Mucosa of stomach (tissue), 1 donor: Measurements from ENCODE around the gene FAM168A.

Experiments
- H3K27me3 ChIP-seq: one replicate; pipeline ENCODE4 v1.7.0; 2013; ENCODE audit warnings: mild to moderate bottlenecking, low read length; ENCODE audit not compliant: control insufficient read depth, insufficient read depth
- H3K36me3 ChIP-seq: one replicate; pipeline ENCODE4 v1.7.0; 2013; ENCODE audit warnings: low read length; ENCODE audit not compliant: control insufficient read depth, insufficient read depth
- H3K4me1 ChIP-seq: one replicate; pipeline ENCODE4 v1.7.0; 2013; ENCODE audit warnings: mild to moderate bottlenecking, low read length; ENCODE audit not compliant: control insufficient read depth, insufficient read depth
- H3K4me3 ChIP-seq: one replicate; pipeline ENCODE4 v1.7.0; 2013; ENCODE audit warnings: low read length
- H3K9ac ChIP-seq: one replicate; pipeline ENCODE4 v1.7.0; 2013; ENCODE audit warnings: mild to moderate bottlenecking, low read length, moderate library complexity
- H3K9me3 ChIP-seq: one replicate; pipeline ENCODE4 v1.7.0; 2013; ENCODE audit warnings: mild to moderate bottlenecking, low read length, moderate library complexity; ENCODE audit not compliant: control insufficient read depth
- donor health status: Pancreatic carcinoma.

The FAM168A gene

DNA sequence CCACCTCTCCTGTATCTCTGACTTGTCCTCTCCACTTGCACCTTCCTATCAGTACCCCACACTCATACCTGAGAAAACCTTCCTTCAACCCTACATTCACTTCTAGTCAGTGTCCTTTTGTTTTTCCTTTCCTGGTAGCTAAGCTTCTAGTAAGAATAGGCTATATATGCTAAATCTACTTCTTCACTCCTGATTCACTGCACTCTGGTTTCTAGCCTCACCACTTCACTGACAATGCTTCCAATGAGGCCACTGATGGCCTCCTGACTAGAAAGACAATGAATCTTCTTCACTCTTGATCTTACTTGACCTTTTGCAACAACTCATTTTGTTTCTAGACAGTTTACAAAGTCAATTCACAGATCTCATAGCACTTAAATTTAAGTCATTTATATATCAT, 169.7 kb downstream of the FAM168A start:
- Histone ChIP-seq H3K4me3 (no peak overlapping the region), H3K36me3 (no peaks in the 10 kb centered on the region), H3K9ac (no peak overlapping the region), H3K27me3 (no peaks in the 10 kb centered on the region), H3K9me3 (no peaks in the 10 kb centered on the region), H3K4me1 (no peaks in the 10 kb centered on the region)

DNA sequence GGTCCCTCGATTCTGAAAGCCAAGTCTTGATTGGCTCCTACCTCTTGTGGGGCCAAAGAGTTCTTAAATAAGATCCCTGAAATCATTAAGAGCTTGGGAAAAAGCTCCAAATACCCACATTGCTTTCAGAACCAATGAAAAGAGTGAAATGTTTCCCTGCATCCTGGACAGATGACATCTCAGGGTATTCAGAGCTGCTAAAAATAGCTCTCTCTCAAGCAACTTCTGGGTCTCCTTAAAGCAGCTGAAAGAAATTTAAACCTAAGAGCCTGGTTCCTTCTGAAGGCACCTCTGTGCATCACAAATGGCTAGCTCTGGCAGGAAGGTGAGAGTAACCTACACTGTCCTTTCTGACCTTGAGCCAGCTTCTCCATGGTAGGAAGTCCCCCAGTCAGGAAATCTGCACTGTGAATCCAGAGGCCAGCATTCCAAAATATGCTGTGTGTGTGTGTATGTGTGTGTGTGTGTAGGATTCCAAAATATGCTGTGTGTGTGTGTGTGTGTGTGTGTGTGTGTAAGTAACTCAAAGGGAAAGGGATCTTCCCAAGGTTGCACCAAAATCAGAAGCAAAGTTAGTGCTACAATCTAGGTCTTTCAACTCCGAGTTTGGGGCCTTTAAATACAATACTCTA, 171.6 kb downstream of the FAM168A start:
- Histone ChIP-seq H3K36me3 (no peaks in the 10 kb centered on the region), H3K4me3 (no peak overlapping the region), H3K9ac (no peak overlapping the region), H3K27me3 (no peaks in the 10 kb centered on the region), H3K9me3 (no peaks in the 10 kb centered on the region), H3K4me1 (no peaks in the 10 kb centered on the region)

DNA sequence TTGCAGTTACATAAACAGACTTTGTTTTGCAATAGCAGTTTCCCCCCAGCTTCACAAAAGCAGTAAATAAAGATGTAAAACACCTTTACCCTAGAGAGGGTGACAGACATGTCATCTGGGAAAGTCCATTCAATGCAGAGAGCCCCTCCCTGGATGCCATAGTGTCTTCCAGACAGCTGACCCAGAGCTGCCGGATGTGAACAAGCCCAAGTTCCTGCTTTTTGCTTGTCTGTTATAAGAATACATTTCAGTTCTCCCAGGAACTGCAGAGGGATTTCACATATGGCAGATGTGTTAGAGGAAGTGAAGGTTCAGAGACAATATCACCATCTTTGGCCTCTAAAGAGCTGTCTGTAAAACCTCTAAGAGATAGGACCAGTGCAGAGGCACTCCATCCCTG, 172.8 kb downstream of the FAM168A start:
- Histone ChIP-seq H3K9me3 (no peaks in the 10 kb centered on the region), H3K9ac (no peak overlapping the region), H3K36me3 (no peaks in the 10 kb centered on the region), H3K27me3 (no peaks in the 10 kb centered on the region), H3K4me3 (no peak overlapping the region), H3K4me1 (no peaks in the 10 kb centered on the region)

DNA sequence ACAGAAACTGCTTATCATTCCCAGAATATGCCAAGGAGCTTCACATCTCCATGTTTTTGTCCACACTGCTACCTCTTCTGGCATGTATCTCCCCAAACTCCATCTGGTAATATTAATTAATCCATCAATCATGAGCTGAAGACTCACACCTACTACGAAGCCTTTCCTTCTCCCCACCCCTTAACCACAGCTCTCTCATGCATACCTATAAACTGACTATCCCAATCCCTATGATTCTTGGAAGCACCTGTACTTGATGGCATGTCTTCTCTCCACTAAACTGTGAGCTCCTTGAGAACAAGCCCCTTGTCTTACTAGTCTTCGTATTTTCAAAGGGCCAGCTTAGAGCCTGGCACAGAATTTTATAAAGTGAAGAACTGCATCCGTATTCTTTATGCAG, 174.4 kb downstream of the FAM168A start:
- no peaks in the 10 kb centered on the region for H3K27me3 ChIP-seq
- no peaks in the 10 kb centered on the region for H3K36me3 ChIP-seq
- no peaks in the 10 kb centered on the region for H3K9me3 ChIP-seq
- H3K9ac ChIP-seq = no peak overlapping the region
- H3K4me1 ChIP-seq = no peaks in the 10 kb centered on the region
- H3K4me3 ChIP-seq = no peak overlapping the region

DNA sequence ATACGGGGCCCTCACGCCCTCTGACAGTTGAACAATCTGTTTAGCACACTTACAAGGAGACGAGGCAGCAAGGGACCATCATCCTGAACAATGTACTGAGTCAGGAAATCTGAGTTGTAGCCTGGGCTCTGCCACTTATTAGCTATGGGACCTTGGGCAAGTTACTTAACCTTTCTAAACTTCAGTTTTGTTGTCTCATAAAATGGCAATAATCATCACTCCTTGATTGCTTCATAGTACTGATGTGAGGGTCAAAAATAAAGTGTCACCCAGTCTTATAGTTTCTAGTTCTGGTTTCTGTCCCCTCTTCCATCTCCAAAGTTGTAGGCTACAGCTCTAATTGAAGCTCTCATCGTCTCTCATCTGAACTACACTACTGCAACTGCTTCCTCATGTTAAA, 175.0 kb downstream of the FAM168A start:
- H3K9me3 ChIP-seq = no peaks in the 10 kb centered on the region
- no peak overlapping the region for H3K9ac ChIP-seq
- no peaks in the 10 kb centered on the region for H3K27me3 ChIP-seq
- H3K36me3 ChIP-seq = no peaks in the 10 kb centered on the region
- H3K4me1 ChIP-seq = no peaks in the 10 kb centered on the region
- no peak overlapping the region for H3K4me3 ChIP-seq

DNA sequence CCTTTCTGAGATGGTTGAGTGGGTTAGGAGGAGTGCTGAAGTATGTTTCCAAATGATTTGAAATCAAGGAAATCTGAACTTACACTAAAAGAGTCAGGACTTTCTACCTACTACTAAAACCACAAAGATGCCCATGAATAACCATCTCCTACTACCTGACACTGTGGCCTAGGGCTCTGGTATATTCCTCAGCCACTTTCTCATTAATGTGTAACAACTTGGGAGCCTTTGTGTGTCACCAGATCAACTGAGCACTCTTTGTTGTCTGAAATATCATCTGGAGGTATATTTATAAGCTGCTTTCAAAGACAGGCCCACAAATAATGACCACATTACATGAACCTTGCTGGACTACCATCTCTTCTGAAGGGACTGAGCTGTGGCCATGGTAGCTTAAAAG, 177.8 kb downstream of the FAM168A start:
- Histone ChIP-seq H3K9ac (no peak overlapping the region), H3K4me1 (peaks cover 4% of the 10 kb centered on the region), H3K9me3 (no peaks in the 10 kb centered on the region), H3K27me3 (no peaks in the 10 kb centered on the region), H3K4me3 (no peak overlapping the region), H3K36me3 (no peaks in the 10 kb centered on the region)

DNA sequence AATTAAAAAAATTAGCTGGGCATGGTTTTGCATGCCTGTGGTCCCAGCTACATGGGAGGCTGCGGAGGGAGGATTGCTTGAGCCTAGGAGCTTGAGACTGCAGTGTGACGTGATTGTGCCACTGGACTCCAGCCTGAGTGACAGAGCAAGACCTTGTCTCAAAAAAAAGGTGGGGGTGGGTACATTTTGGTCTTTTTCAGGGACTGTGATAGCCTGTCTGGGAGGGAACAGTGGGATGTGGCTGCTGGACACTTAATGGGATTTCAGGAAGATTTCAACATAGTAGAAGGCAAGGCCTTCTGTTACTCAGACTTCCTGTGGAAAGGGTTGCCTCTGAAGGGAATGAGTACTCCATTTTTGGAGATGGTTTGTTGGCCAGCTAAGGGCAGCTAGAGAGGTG, 181.1 kb downstream of the FAM168A start:
- H3K27me3 ChIP-seq = no peaks in the 10 kb centered on the region
- no peak overlapping the region for H3K9ac ChIP-seq
- H3K4me3 ChIP-seq = no peak overlapping the region
- H3K36me3 ChIP-seq = no peaks in the 10 kb centered on the region
- peaks cover 4% of the 10 kb centered on the region for H3K4me1 ChIP-seq
- H3K9me3 ChIP-seq = no peaks in the 10 kb centered on the region

DNA sequence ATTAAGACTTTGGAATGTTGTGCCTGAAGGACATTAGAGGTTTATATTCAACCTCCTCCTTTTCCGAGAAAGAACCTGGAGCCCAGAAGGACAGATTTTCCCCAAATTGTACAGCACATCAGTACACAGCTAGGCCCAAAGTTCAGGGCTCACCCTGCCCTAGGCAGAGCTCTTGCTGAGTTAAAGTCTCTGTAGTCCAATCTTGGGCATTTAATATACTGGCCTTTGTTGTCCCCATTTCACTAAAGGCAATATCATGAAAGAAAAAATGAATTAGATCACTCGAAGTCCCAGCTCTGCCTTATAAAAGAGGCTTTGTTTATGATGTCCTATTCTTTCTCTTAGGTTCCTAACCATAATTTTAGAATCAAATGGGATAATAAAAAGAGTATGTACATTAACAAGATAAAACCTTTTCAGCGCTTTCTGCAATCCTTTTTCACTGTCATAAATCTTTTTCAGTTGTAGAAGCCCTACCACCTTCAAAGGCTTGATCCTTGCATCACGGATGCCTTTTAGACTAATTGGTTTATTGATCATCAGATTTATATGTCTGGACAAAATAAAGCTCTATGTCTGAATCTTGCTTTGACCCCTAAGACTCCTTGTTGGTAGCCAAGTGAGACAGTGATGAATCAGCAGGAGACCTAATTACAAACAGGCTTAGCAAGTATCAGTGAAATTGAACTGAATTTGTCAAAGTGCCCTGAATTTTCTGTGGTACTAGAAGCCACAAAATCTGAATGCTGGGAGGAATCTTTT, 181.9 kb downstream of the FAM168A start:
- H3K27me3 ChIP-seq = no peaks in the 10 kb centered on the region
- H3K9me3 ChIP-seq = no peaks in the 10 kb centered on the region
- peaks cover 4% of the 10 kb centered on the region for H3K4me1 ChIP-seq
- peaks cover 3% of the 10 kb centered on the region for H3K36me3 ChIP-seq
- no peak overlapping the region for H3K9ac ChIP-seq
- no peak overlapping the region for H3K4me3 ChIP-seq

DNA sequence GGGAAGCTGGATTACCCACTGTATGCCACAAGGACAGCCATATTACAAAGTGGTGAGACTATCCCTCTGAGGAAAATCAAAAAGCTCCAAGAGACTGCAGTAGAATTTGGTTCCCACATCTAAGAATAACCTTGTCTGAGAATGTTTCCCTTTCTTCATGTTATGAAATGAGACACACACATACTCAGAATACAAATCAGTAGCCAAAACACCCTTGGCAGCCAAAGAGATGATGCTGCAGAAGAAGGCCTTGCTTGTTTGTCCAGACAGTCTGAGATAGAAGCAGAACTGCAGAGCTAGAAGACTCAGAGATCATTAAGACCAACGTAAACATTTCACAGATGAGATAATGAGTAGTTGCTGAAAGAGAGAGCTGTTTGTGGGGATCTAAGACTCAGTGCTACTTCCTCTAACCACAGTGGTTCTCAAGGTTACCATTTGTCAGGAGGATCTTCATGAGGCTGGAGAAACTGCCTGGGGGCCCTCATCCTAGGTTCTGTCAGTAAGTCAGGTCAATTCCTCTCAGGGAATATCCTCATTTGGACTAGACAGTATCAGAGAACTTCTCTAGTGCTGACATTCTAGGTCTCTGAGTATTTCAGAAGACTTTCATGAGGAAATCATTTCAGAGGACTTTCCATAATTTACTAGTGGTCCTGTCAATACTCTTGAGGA, 182.8 kb downstream of the FAM168A start:
- H3K36me3 ChIP-seq = peaks cover 6% of the 10 kb centered on the region
- no peaks in the 10 kb centered on the region for H3K9me3 ChIP-seq
- no peaks in the 10 kb centered on the region for H3K27me3 ChIP-seq
- H3K9ac ChIP-seq = no peak overlapping the region
- H3K4me1 ChIP-seq = peaks cover 4% of the 10 kb centered on the region
- no peak overlapping the region for H3K4me3 ChIP-seq

DNA sequence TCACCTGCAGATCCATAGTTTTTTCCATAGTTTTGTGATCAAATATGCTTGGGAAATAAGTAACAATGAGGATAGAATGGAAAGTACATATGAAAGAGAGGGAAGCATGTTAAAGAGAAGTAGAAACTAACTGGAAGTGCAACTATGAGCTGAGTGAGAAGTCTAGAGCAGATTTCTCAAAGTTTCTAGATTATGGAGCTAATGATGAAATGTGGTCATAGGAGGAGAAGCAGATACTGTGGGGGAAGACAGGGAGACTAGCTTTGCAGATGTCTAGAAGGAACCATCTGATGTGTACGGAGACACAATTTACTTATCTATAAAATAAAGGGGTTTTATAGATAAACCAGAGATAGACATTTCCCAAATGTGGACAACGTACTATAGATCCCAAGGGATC, 184.7 kb downstream of the FAM168A start:
- Histone ChIP-seq H3K4me3 (no peak overlapping the region), H3K9ac (no peak overlapping the region), H3K36me3 (peaks cover 10% of the 10 kb centered on the region), H3K27me3 (no peaks in the 10 kb centered on the region), H3K4me1 (peaks cover 4% of the 10 kb centered on the region), H3K9me3 (no peaks in the 10 kb centered on the region)

DNA sequence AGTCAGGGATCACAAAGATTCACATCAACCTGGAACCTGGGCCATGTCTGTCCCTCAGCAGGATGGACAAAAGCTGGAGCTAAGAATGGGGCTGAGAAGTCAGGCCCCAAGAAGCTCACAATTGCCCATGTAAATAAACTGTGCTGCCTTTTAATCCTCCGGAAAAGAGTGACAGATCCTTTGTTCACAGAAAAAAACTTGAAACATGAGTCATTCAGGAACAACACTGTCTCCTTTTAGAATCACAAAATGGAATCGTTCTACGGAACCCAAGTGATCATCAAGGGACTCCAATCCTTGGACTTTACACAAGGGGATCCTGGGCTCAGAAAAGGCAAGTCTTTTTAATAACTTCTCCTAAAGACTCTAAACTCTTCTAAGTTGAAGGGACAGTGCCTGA, 185.6 kb downstream of the FAM168A start:
- H3K27me3 ChIP-seq = no peaks in the 10 kb centered on the region
- no peak overlapping the region for H3K4me3 ChIP-seq
- H3K36me3 ChIP-seq = peaks cover 10% of the 10 kb centered on the region
- peaks cover 4% of the 10 kb centered on the region for H3K4me1 ChIP-seq
- no peak overlapping the region for H3K9ac ChIP-seq
- H3K9me3 ChIP-seq = no peaks in the 10 kb centered on the region

DNA sequence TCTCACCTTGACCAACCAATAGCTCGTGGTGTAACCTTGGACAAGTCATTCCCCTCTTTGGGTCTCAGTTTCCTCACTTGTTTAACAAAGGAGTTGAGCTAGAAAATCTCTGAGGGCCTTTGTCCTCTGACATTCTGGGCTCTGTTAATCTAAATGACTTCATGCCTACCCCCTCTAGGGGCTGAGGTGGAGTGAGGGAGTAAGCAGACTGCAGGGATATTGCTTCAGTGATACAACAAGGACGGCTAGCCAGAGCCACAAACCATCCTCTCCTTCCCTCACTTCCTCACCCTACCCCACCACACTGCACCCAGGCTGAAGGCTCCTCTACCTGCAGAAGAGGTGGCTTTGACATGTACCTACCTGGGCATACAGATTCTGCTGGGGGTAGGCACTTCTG, 186.9 kb downstream of the FAM168A start:
- peaks cover 10% of the 10 kb centered on the region for H3K36me3 ChIP-seq
- H3K9me3 ChIP-seq = no peaks in the 10 kb centered on the region
- H3K27me3 ChIP-seq = no peaks in the 10 kb centered on the region
- H3K4me3 ChIP-seq = no peak overlapping the region
- peaks cover 4% of the 10 kb centered on the region for H3K4me1 ChIP-seq
- no peak overlapping the region for H3K9ac ChIP-seq
